SKM-1 (cell line): ENCODE results near the gene CDKAL1.

Experiments
- DNase-seq: peaks from one replicate; lab custom pipeline; 2025; ENCODE audit not compliant: unreplicated experiment; lab: John Stamatoyannopoulos, UW

CDKAL1 gene

DNA sequence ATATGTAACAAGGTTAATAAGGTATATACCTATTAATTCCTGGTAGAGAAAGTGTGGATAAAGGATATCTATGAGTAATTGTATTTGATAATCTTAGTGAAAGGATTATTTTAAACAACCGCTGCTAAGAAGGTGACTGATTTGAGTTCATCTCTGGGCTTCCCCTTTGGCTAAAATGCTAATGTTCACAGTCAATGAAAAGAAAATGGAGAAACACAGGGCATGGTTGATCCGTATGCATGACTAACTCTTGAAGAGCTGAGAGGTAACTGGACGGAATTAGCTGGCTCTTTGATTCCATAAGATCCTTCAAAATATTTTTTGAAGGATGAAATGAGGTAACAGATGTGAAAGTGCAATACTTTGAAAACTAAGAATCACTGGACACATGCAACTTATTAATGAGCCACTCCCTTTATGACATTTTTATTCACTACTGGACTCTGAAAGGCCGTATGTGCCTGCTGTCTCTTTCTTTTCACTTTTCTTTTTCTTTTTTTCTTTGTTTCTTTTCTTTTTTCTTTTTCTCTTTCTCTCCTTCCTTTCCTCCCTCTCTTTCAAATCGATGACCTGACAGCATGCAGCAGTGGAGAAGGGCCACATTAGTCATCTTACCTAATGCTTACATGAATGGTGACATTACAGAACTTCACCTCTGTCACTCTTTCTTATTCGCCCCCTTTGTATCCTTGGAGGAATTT lies 464.6 kb downstream of the CDKAL1 start:
- no peak for DNase-seq

DNA sequence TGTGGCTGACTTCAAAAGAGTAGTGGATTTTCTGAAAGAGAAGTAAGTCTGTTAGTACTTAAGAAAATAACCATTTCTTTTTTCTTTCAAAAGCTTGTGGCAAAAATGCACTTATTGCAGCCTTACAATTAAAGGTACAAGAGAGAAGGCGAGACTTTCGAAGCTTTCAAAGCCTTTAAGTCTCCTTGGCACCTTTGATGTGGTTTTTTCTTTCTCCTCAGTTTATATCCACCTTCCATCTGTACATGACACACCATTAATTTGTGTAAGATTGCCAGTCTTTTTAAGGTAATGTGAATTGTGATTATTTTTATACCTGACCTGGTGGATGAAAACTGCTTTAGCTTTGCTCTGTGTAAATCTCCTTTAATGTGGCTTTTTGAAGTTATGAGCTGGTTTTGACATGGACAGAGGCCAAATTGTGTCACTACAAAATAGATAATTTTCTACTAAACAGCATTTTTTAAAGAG lies 466.1 kb downstream of the CDKAL1 start:
- DNase-seq, result no peak

DNA sequence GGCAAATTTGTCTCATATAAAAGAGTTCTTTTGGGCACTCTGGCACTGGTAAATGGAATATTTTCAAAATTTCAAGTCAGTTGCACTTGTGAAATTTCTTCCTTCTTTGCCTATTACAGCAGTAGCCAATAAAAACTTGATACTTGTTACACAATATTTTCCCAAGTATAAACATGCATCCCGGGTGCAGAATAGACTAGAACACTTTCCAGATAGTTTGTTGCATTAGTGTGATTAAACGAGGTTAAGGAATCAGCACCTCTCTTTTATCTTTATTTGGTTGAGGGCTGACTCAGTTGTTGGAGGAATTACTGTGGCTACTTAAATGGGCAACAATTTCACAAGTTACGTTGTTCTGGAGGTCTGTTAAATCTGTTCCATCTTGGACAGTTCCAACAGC lies 467.5 kb downstream of the CDKAL1 start:
- DNase-seq, result no peak

DNA sequence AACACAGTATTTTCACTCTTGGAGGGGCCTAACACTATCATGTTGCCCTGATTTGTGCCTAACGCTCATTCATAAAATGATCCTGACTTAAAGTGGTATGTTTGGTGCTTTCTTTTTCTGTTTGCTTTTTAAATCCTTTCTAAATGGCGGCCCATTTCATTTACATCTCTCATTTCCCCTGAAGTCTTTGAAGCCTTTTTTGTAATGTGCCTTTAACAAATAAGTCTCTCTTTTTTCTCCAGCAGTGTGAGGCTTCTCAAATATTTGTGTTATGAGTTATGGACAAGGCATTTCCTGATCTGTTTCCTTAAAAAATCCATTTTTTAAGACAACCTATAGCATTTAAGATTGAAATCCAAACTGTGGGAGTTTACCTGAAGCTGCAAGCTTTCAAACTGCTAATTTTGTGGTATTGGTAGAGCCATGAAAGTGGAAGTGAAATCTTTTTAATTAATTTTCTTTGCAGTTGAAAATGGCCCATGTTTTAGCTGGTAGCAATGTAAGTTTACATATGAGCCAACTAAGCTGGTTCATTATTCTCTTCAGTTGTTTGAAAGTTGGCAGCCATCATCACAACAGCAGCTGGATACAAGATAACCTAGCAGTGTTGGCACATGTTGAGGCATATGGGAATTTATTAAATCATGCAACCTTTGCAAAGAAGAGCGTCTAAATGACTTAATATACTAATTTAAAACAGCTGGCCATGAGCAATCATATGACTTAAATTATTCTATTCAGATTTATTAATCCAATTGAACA lies 469.7 kb downstream of the CDKAL1 start:
- DNase-seq, result no peak

DNA sequence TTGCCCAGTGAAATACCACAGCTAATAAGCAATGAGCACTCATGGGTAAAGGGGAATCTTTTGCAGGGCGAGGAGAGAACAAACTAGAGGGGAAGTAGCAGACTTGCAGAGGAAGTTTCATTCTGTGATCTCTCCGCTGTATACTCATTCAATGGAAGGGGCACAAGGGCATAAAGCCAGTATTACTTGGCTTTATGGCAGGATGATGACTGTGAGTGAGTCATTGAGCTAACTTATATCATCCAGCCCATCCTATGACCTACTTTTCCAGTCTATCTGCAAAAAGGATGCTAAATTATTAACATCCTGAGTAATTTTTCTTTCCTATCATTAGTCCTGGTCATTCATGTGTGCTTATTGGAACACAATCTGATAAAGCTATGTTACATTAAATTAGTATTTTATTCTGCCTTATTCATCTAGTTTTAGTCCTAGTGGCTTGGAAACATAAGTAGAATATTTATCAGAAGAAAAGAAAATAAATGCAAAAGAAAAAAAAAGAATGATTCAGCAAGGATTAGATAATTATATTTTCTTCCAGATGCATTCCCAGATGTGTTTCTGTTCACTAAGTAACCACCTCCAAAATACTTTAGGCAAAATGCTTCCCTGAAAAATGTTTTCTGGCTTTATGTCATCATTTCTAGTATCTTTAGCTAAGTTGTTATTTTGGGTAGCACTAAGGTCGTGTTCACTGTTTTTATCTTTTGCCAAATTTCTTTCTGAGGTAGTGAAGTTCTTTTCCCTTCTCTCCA lies 471.7 kb downstream of the CDKAL1 start:
- no peak for DNase-seq

DNA sequence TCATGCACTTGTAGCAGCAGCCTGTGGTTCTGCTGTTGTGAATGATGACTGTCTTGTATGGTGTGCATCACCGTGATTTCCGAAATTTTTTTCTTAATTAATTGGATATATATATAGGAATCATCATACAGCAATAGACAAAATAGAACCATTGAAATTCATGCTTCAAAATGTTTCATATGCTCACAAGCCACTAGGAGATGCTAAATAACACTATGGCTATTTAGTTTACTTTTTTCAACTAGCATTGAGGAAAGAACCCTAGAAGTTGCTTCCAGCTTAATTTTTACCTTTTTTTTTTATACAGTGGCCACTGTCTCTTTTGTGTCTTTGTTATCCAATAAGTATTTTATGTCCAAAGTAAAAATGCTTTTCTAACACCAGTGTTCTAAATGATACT lies 485.4 kb downstream of the CDKAL1 start:
- no peak for DNase-seq

DNA sequence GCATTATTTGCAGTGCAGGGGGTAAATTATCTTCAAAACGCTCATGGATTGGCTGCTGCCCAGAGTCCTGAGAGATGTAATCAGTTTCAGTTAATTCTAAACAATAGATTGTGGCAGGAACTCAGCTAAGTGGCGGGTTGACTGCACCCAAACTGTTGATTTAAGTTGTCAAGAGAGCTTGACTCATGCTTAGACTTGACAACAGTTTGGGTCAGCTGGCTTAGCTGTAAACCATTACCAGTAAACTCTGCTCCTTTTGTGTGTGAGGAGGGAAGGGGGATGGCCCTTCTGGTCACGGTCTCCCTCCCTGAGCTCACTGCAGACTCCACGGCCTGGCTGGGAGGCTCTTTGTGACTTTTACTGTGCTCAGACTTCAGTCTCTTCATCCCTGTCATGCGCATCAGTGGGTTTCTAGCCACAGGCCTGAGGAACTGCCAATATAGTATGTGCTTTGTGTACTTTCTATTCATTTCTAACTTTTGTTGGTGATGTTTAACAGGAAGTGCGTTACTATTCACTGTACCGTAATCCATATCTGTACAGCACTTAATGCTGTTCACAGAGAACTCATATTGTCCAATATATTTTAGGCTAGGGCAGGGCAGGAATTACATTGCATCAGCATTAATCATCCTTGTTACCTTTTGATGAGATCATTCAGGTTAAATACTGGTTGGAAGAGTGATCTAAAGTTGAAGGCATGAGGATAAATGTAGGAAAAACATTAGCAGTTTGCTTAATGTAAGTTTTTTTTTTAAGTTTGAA lies 488.3 kb downstream of the CDKAL1 start:
- DNase-seq, result no peak

DNA sequence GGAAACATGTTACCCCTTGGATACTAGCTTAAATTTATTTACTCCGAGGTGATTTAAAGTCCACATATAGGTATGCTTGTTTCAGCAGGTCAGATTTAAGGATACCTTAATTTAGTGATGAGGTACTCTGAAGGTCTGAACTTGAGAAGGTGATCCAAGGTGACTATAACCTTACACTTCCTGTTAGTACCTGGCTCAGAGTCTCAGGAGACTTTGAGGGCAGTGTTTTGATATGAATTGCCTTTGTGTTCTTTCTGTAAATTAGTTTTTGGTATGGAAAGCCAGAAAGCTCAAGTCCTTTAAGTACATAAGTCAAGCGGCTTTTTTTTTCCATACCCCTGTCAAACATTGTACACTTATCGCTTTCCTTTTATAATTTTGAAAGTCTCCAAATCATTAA lies 489.0 kb downstream of the CDKAL1 start:
- no peak for DNase-seq

DNA sequence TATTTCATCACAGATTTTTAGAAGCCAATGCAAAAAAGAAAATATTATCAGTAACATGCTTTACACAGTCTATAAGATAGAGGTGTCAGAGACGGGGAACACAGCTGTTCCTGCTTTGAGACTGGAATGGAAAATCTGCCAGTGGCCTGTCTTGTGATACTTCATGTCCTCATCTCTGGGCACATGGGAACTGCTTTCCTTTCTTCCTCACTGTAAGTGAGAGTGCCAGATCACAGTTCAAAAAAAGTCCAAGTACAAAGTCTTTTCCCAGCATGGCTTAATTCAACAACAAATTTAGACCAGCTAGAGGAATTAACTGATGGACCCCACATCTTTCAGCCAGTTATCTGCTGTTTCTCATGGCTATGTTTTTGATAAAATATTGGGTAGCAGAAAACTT lies 490.4 kb downstream of the CDKAL1 start:
- no peak for DNase-seq

DNA sequence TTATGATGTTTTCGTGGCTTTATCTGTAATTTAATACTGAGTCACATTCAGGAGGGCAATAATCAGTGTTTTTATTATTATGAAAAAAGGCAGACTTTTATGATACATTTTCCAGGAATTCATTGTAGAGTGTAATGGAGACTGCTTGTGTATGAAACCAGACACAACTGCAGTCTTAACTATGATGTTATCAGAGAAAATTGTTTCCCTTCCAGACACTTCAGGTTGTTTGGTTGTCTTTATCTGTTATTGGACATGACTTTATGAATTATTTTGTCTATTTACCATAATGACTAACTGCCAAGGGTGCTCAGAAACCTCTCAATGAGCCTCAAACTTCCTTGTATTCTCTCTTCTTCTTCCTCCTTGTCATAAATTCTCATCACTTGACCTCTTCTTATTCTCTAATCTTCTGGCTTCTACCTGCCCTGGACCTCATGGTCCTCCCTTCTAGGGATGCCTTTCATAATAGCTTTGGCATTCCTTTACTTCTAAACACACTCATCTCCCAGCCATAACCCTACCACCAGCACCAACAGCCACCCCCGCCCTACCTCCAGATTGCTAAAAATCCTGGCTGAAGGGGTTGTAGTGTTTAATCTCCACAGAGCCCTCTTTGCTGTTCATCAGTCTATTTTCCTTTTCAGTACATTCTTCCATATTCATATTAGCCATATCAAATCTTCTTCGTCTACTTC lies 492.5 kb downstream of the CDKAL1 start:
- no peak for DNase-seq

DNA sequence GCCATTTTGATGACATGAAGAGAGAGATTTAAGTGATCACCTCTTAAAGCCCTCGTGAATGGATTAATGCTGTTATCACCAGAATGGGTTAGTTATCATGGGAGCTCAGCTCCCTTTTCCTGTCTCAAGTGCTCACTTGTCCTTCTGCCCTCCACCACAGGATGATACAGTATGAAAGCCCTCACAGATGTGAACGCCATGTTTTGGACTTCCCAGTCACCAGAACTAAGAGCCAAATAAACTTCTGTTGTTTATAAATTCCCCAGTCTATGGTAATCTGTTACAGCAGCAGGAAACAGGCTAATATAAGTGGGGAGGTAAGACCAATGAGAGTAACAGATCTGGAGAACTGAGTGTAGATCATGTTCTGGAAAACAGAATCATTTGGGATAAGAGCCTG lies 493.2 kb downstream of the CDKAL1 start:
- no peak for DNase-seq

DNA sequence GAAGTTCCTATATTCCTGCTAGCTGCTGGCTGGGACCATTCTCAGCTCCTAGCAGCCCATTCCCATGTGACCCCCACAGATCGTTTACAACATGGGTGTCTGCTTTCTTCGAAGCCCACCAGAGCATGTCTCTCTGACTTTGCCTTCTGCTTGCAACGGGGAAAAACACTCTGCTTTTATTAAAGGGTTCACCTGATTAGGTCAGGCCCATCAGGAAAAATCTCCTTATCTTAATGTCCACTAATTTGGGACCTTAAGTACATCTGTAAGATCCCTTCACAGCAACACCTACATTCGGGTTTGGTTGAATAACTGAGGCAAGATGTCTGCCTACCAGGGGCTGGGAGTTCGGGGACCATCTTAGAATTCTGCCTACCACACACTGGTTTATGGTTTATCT lies 496.9 kb downstream of the CDKAL1 start:
- no peak for DNase-seq

DNA sequence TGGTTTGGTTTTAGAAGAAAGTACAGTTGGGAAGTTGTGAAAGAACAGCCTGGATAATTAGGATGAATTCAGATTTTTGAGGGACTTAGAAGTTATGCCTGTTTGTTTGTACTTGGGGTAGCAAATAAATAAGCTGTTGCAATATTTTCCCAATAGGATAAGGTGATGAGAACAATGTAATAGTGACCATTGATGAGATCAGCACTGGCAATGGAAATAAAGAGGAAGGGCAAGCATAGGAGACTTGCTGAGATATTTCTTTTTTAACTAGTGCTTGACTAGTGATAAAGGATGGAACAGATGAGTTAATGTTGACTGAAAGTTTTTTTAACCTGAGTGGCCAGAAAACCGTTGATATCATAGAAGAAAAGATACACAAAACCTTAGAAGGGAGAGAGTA lies 498.8 kb downstream of the CDKAL1 start:
- no peak for DNase-seq

DNA sequence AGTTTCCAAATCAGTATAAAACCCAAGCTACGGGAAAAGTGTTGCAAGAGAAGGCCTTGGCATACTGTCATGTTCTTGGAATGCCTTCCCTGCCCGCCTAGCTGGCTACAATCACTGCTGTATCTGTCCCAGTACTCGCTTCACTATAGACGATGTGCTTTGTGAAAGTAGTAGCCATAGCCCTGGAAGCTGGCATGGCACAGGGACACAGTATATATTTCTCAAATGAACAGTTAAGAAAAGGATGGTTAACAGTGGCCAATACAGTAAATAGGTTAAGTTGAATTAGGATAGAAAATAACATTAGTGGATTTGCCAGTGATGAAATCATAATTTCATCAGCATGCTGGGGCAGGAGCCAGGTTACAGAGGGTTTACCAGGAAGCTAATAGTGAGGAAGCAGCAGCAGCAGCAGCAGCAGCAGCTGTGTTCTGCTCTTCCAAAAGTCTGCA lies 499.3 kb downstream of the CDKAL1 start:
- DNase-seq, result no peak

DNA sequence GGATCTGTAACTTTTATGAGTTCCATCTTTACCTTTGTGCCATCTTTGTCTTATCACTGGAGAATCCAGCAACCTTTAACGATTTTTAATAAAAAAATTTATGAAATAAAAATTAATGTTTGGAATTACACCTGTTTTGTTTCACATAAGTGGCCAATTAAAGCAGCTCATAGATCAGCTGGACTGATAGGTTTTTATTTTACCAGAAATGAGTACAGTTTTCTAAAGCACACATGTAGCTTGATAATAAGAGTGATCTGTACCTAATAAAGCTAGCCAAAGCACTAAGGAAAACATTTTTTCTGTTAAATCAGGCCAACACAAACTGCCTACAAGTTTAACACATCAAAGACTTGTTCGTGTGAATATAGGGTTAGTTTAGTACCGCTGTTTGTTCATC lies 500.1 kb downstream of the CDKAL1 start:
- DNase-seq, result no peak

DNA sequence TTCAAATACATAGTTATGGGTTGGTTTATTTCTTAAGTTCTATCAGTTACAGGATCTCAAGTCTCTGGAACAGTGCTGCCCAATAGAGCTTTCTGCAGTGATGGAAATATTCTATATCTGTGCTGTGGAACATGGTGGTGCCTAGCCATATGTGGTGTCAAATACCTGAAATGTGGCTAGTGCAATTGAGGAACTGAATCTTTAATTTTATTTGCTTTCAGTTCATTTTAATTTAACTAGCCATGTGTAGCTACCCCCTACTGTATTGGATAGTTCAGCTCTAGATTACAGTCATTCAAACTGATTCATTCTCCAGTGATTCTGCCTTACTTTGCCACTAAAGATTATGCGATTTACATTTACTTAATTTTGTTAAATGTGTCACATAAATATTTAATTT lies 503.2 kb downstream of the CDKAL1 start:
- no peak for DNase-seq

DNA sequence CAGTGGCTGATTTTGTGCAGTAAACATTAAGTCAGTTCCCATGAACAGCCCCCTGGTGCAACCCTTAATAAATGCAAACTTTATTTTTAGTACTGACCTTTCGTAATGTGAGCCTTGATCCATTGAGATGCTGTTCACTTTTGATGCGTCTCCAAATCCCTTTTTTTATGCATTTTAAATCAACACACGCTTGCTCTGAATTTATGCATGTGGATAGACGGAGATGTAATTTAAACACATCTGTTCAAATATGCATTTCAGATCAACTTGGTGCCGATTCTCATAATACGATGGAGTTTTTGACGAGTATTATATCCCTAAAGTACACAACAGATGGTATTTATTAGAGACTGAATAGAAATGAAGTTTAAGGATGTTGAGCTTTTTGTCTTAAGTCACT lies 505.7 kb downstream of the CDKAL1 start:
- no peak for DNase-seq

DNA sequence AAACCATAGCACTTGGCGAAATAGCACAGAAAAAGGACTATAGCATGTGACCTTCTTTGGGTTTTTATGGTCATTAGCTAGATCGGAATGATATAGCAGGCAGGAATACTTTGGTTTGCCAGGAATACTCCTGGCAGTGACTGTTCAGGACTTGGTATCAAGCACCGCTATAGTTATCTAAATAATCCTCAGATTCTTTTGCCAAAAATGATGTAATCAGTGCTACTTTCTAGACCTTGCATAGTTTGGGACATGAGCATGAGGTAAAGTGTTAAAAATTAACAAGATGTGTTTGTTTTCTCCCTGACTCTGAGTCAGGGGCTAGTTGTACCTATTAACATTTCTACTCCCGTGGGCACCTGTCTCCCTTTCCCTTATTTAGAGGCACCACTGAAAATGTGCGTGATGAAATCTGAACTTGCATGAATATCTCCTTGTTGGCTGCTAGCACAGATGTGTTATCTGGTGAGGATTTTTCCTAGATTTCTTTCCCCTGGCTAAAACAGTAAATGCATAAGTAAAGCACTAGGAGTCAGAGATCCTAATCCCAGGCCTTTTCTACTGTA lies 511.0 kb downstream of the CDKAL1 start:
- DNase-seq, result no peak

DNA sequence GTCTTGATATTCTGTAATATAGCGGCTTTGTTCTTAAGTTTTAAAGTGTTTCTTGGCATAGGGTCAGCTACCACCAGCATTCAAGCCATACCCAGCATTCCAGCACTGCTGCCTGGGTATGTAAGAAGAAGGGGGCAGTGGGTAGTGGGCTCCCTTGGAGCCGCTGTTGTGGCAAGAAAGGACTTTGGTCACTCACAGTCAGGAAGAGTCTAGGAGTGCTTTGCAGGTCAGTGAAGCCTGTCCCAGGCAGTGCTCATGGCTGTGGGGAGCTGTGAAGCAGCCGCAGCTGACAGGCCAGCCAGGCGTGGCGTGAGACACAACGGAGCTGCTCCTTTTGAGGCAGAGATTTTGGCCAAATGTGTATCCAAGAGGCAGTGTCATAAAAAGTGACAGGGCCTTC lies 512.0 kb downstream of the CDKAL1 start:
- DNase-seq, result no peak

DNA sequence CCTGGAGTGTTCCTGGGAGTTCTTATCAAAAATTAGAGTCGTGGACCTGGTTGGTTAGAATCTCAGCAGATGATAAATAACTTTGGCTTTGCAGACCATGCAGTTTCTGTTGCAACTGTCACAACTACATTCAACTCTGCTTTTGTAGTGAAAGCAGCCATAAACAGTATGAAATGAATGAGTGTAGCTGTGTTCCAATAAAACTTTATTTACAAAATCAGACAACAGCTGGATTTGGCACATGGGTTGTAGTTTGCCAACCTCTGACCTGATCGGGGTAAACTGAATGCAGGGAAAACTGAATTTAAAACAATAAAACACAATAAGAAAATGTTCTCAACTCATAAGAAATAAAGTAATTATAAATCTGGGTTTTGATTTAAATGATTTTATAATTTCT lies 513.8 kb downstream of the CDKAL1 start:
- no peak for DNase-seq
